B cell (primary cell): Measurements from ENCODE around the gene CDCA7. TPM values are rescaled to one million over a fixed set of nuclear protein-coding genes. Genes with fewer than 3 reads are reported as not detected.
A peak's percentile ranks its signal among the peaks of the same experiment; 100 is the strongest.
"Not testable (repeated sequence)": the region's sequence is repeated elsewhere in the genome, so short reads cannot be mapped to it uniquely, and the experiment has no call there.

Source experiments
- ATAC-seq: fragments of 200-7000 bp; cut with Tn5 transposase; one replicate; pipeline ENCODE4 v1.10.0; 2021; ENCODE audit warnings: low read depth, mild to moderate bottlenecking, moderate number of reproducible peaks, moderate library complexity
- CTCF ChIA-PET: fragments of 350-600 bp; sonication (Branson Sonifier 250); formaldehyde crosslinking; loops from one replicate; lab custom pipeline; 2021; ENCODE audit warnings: antibody characterized with exemption, inconsistent platforms; lab: Charles Lee
- POLR2A ChIA-PET: fragments of 350-600 bp; sonication (Branson Sonifier 250); formaldehyde crosslinking; loops from one replicate; lab custom pipeline; 2021; ENCODE audit warnings: antibody characterized with exemption; lab: Charles Lee
- DNase-seq: peaks from one replicate; pipeline ENCODE4 v3.0.0; 2013
- H2AFZ ChIP-seq: 2 replicates; pipeline ENCODE4 v1.6.1; 2012; ENCODE audit warnings: mild to moderate bottlenecking, low read depth, low read length; ENCODE audit not compliant: insufficient read depth, poor library complexity, severe bottlenecking
- H3K27ac ChIP-seq, 2 donors: 1 replicate in 1 of 2; 2 replicates in 1 of 2; pipeline ENCODE4 v1.5.1; 2012 to 2013; ENCODE audit warnings: low read length in 2 of 2, mild to moderate bottlenecking in 2 of 2, moderate library complexity in 1 of 2
- H3K27me3 ChIP-seq, 4 experiments: fragments of 200-600 bp in 1 of 4; sonication (generic) in 1 of 4; replicated peaks in 1 of 4; 1 replicate in 2 of 4; 2 replicates in 2 of 4; pipeline versions ENCODE4 v1.6.1 to v1.7.0; 2013 to 2016; ENCODE audit warnings: low read length in 3 of 4, mild to moderate bottlenecking in 2 of 4, mixed read lengths in 1 of 4, moderate library complexity in 1 of 4; ENCODE audit not compliant: insufficient read depth in 4 of 4, control insufficient read depth in 3 of 4; ENCODE audit errors: control extremely low read depth in 1 of 4
- H3K36me3 ChIP-seq, 2 experiments: replicated peaks in 1 of 2; 1 replicate in 1 of 2; 2 replicates in 1 of 2; pipeline versions ENCODE4 v1.6.1 to v1.7.1; 2013; ENCODE audit warnings: low read length in 1 of 2; ENCODE audit not compliant: insufficient read depth in 2 of 2, control insufficient read depth in 1 of 2; ENCODE audit errors: control extremely low read depth in 1 of 2, extremely low read depth in 1 of 2
- H3K4me1 ChIP-seq, 2 donors: fragments of 200-600 bp in 1 of 2; sonication (generic) in 1 of 2; 1 replicate in 1 of 2; 2 replicates in 1 of 2; pipeline versions ENCODE4 v1.5.1 to v1.6.1; 2013 to 2017; ENCODE audit warnings: low read length in 2 of 2; ENCODE audit not compliant: control insufficient read depth in 2 of 2, insufficient read depth in 2 of 2
- H3K4me2 ChIP-seq: replicated peaks from 2 replicates; pipeline ENCODE3; 2012; ENCODE audit warnings: mild to moderate bottlenecking, low read depth, low read length; ENCODE audit not compliant: poor library complexity, severe bottlenecking
- H3K4me3 ChIP-seq, 5 experiments: fragments of 200-600 bp in 1 of 5; sonication (generic) in 1 of 5; 1 replicate in 3 of 5; 2 replicates in 2 of 5; pipeline versions ENCODE4 v1.5.1 to v1.7.0; 2011 to 2016; ENCODE audit warnings: low read length in 4 of 5, mild to moderate bottlenecking in 4 of 5, low read depth in 2 of 5, control low read depth in 1 of 5, moderate library complexity in 1 of 5; ENCODE audit not compliant: insufficient read depth in 1 of 5; ENCODE audit errors: control extremely low read depth in 1 of 5, extremely low read depth in 1 of 5
- H3K79me2 ChIP-seq: fragments of 200-600 bp; sonication (generic); one replicate; pipeline ENCODE4 v1.6.0; 2016; ENCODE audit warnings: low read length; ENCODE audit not compliant: control insufficient read depth, insufficient read depth
- H3K9ac ChIP-seq: fragments of 200-600 bp; sonication (generic); 2 replicates; pipeline ENCODE4 v1.6.1; 2017; ENCODE audit warnings: mild to moderate bottlenecking, low read length, moderate library complexity
- H3K9me3 ChIP-seq, 3 donors: one replicate each; pipeline versions ENCODE4 v1.6.1 to v1.7.1; 2013; ENCODE audit warnings: low read length in 2 of 3; ENCODE audit not compliant: control insufficient read depth in 2 of 3, insufficient read depth in 1 of 3; ENCODE audit errors: control extremely low read depth in 1 of 3
- H4K20me1 ChIP-seq: 2 replicates; pipeline ENCODE4 v1.6.0; 2012; ENCODE audit warnings: mild to moderate bottlenecking, low read length; ENCODE audit not compliant: insufficient read depth, control insufficient read depth, poor library complexity, severe bottlenecking
- H3K27ac Mint-ChIP-seq: one replicate; pipeline ENCODE4 v1.8.0; 2021; ENCODE audit warnings: mixed read lengths
- H3K27me3 Mint-ChIP-seq: one replicate; pipeline ENCODE4 v1.8.0; 2021; ENCODE audit warnings: mixed read lengths
- H3K4me1 Mint-ChIP-seq: one replicate; pipeline ENCODE4 v1.8.0; 2021; ENCODE audit warnings: mixed read lengths
- H3K4me3 Mint-ChIP-seq: one replicate; pipeline ENCODE4 v1.8.0; 2021; ENCODE audit warnings: mixed read lengths
- H3K9me3 Mint-ChIP-seq: one replicate; pipeline ENCODE4 v1.8.0; 2022; ENCODE audit warnings: mixed read lengths; ENCODE audit not compliant: insufficient read depth
- EZH2 ChIP-seq: IDR thresholded peaks from 2 replicates; pipeline ENCODE4 v1.6.1; 2012; ENCODE audit warnings: borderline replicate concordance, low read depth, mild to moderate bottlenecking, moderate library complexity, low read length; ENCODE audit not compliant: insufficient read depth, poor library complexity, severe bottlenecking
- WGBS: methylation state at CpG from one replicate; pipeline ENCODE4 v1.1.5; 2013; ENCODE audit warnings: missing lambda C conversion rate; ENCODE audit not compliant: insufficient coverage; 5-methylcytosine and 5-hydroxymethylcytosine counted together
- intact Hi-C: fragments of 100-400 bp; cut with micrococcal nuclease; formaldehyde crosslinking; loops from one replicate; pipeline ENCODE4 v1.10.0; 2022
- polyA plus RNA-seq: library from polyadenylated mRNA; depleted of rRNA; stranded (reverse); fragments of >200 nt; gene quantifications from 2 replicates; pipeline ENCODE4 v1.2.3, GENCODE V29; 2012
- total RNA-seq, 2 donors: library from RNA; stranded (reverse); fragments of 120-200 nt in 1 of 2; gene quantifications; 1 replicate in 1 of 2; 2 replicates in 1 of 2; pipeline versions ENCODE4 v1.2.3 to v1.2.4, GENCODE V29; 2013 to 2022
- TF ChIP-seq, protein P1 (sequence below): fragments of 200-600 bp; IDR thresholded peaks from one replicate; pipeline ENCODE4 v1.8.0; 2022; ENCODE audit warnings: antibody characterized with exemption, mild to moderate bottlenecking

CDCA7 gene
- total and polyA plus RNA-seq, 2 donors (not counting 1 experiment from before 2014, with no cell fraction given) = 2.4 to 3.2 TPM

DNA sequence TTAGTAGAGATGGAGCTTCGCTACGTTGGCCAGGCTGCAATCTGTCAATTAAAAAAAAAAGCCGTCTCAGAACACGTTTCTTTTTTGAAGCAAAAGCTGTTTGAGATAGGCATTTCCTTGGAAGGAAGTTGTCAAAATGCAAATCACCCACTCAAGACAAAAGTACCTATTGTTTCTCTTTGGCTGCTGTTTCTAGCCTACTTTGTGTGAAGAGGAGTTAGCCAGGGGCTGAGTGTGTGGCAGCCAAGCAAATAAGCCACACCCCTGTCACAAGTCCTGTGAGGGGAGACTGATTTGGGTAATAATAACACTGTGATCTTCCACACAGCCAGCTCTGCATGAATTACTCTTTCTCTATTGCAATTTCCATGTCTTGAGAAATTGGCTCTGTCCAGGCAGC is 47.4 kb upstream of the CDCA7 start:
- Histone ChIP-seq H3K4me2 (peak overlapping the region; percentile 40), H3K27ac (no peak overlapping the region), H3K9me3 (no peaks in the 10 kb centered on the region), H3K9ac (no peak overlapping the region), H3K79me2 (no peaks in the 10 kb centered on the region), H3K36me3 (no peaks in the 10 kb centered on the region), H3K27me3 (no peaks in the 10 kb centered on the region), H3K4me1 (peaks cover 5 to 16% of the 10 kb centered on the region in 2 donors), H3K4me3 (peak overlapping the region in 1 of 5 experiments; percentile 9), H4K20me1 (no peaks in the 10 kb centered on the region), H2AFZ (peak overlapping the region; percentile 28)
- POLR2A ChIA-PET = no interaction called here
- CTCF ChIA-PET = no interaction called here
- no CpG with 5 or more reads among the region's 4 CpGs for WGBS
- TF ChIP-seq, protein P1, sequence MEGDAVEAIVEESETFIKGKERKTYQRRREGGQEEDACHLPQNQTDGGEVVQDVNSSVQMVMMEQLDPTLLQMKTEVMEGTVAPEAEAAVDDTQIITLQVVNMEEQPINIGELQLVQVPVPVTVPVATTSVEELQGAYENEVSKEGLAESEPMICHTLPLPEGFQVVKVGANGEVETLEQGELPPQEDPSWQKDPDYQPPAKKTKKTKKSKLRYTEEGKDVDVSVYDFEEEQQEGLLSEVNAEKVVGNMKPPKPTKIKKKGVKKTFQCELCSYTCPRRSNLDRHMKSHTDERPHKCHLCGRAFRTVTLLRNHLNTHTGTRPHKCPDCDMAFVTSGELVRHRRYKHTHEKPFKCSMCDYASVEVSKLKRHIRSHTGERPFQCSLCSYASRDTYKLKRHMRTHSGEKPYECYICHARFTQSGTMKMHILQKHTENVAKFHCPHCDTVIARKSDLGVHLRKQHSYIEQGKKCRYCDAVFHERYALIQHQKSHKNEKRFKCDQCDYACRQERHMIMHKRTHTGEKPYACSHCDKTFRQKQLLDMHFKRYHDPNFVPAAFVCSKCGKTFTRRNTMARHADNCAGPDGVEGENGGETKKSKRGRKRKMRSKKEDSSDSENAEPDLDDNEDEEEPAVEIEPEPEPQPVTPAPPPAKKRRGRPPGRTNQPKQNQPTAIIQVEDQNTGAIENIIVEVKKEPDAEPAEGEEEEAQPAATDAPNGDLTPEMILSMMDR = no peak
- TF ChIP-seq EZH2 = no peak
- ATAC-seq (peak; percentile 43), DNase-seq (peak; percentile 44)
- Mint-ChIP-seq H3K27ac (no peak overlapping the region), H3K27me3 (no peaks in the 10 kb centered on the region), H3K4me1 (peaks cover 10% of the 10 kb centered on the region), H3K9me3 (no peaks in the 10 kb centered on the region), H3K4me3 (peak overlapping the region; percentile 42)
- intact Hi-C loops = no loop called here

DNA sequence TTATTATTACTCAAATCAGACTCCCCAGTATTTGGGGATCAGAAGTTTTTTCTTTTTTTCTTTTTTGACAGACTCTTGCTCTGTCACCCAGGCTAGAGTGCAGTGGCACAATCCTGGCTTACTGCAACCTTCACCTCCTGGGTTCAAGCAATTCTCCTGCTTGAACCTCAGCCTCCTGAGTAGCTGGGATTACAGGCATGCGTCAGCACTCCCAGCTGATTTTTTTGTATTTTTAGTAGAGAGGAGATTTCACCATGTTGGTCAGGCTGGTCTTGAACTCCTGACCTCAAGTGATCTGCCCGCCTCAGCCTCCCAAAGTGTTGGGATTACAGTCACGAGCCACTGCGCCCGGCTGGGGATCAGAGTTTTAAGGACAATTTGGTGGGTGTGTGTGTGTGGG is 45.3 kb upstream of the CDCA7 start:
- H3K36me3 ChIP-seq, H4K20me1 ChIP-seq, H3K9ac ChIP-seq, intact Hi-C loops, H3K27ac ChIP-seq, H3K4me2 ChIP-seq, H3K4me3 Mint-ChIP-seq, DNase-seq, H2AFZ ChIP-seq, H3K27me3 Mint-ChIP-seq, H3K9me3 Mint-ChIP-seq, H3K9me3 ChIP-seq, POLR2A ChIA-PET, H3K4me1 Mint-ChIP-seq, H3K79me2 ChIP-seq, ATAC-seq, H3K27ac Mint-ChIP-seq, H3K4me3 ChIP-seq, H3K27me3 ChIP-seq, CTCF ChIA-PET: not testable (repeated sequence)
- WGBS = 67% methylated on average over 3 of the region's 5 CpGs
- H3K4me1 ChIP-seq = peaks cover 5 to 16% of the 10 kb centered on the region in 2 donors
